ENCODE measurements around the gene LGALS4. TPM values are rescaled to one million over a fixed set of nuclear protein-coding genes. Genes with fewer than 3 reads are reported as not detected.

The LGALS4 gene
- total RNA-seq, 1 donor from 2014 or later: 2.7 TPM

Other genes with a start within 250 kb of the LGALS4 start
- 6.7 and 10.9 TPM in 2 replicates for gene MAP4K1, start 195.0 kb downstream of the LGALS4 start, total RNA-seq
- 193 and 203 TPM in 2 replicates for gene EIF3K, start 193.8 kb downstream of the LGALS4 start, total RNA-seq
- 639 and 657 TPM in 2 replicates for gene ACTN4, start 165.3 kb downstream of the LGALS4 start, total RNA-seq
- gene CAPN12, start 68.5 kb downstream of the LGALS4 start, total RNA-seq: 4.1 and 5.0 TPM in 2 replicates
- 0.91 TPM in 1 of 2 replicates, not detected in the other for gene LGALS7, start 39.4 kb downstream of the LGALS4 start, total RNA-seq
- not detected in 2 replicates for gene LGALS7B, start 23.7 kb downstream of the LGALS4 start, total RNA-seq
- 86.9 and 93.5 TPM in 2 replicates for gene ECH1, start 18.8 kb upstream of the LGALS4 start, total RNA-seq
- 444 and 461 TPM in 2 replicates for gene HNRNPL, start 37.0 kb upstream of the LGALS4 start, total RNA-seq
- 2.6 and 3.0 TPM in 2 replicates for gene RINL, start 65.3 kb upstream of the LGALS4 start, total RNA-seq
- 33.4 and 38.0 TPM in 2 replicates for gene SIRT2, start 86.7 kb upstream of the LGALS4 start, total RNA-seq
- 18.0 and 18.8 TPM in 2 replicates for gene NFKBIB, start 87.0 kb upstream of the LGALS4 start, total RNA-seq
- gene CCER2, start 99.2 kb upstream of the LGALS4 start, total RNA-seq: 0.81 and 1.4 TPM in 2 replicates
- gene SARS2, start 117.8 kb upstream of the LGALS4 start, total RNA-seq: 68.2 and 74.7 TPM in 2 replicates
- gene MRPS12, start 118.0 kb upstream of the LGALS4 start, total RNA-seq: 26.7 and 26.8 TPM in 2 replicates
- gene FBXO17, start 162.8 kb upstream of the LGALS4 start, total RNA-seq: 24.1 and 27.1 TPM in 2 replicates
- gene FBXO27, start 219.6 kb upstream of the LGALS4 start, total RNA-seq: 10.3 and 14.6 TPM in 2 replicates

Measured in progenitor cell of endocrine pancreas (in vitro differentiated cells).